Measurements from ENCODE around the gene SERHL2.
"Not testable (repeated sequence)": the region's sequence is repeated elsewhere in the genome, so short reads cannot be mapped to it uniquely, and the experiment has no call there.

Gene SERHL2

GRCh38 chr22:42602470-42602869, 48.7 kb downstream of the SERHL2 start:
- Histone ChIP-seq H3K4me1 (ENCODE audit: insufficient read depth, poor library complexity, severe bottlenecking) (no peaks in the 10 kb centered on the region), H3K4me3 (ENCODE audit: severe bottlenecking) (no peak overlapping the region), H3K9me3 (ENCODE audit: severe bottlenecking) (no peaks in the 10 kb centered on the region), H3K27ac (ENCODE audit: poor library complexity, severe bottlenecking) (no peak overlapping the region), H3K36me3 (ENCODE audit: low read depth) (peaks cover 71% of the 10 kb centered on the region), H3K27me3 (ENCODE audit: insufficient read depth, poor library complexity, severe bottlenecking) (no peaks in the 10 kb centered on the region)
- DNase-seq (ENCODE audit: low spot score) (no peak), ATAC-seq (ENCODE audit: low read depth) (no peak)
- TF ChIP-seq, protein P1, sequence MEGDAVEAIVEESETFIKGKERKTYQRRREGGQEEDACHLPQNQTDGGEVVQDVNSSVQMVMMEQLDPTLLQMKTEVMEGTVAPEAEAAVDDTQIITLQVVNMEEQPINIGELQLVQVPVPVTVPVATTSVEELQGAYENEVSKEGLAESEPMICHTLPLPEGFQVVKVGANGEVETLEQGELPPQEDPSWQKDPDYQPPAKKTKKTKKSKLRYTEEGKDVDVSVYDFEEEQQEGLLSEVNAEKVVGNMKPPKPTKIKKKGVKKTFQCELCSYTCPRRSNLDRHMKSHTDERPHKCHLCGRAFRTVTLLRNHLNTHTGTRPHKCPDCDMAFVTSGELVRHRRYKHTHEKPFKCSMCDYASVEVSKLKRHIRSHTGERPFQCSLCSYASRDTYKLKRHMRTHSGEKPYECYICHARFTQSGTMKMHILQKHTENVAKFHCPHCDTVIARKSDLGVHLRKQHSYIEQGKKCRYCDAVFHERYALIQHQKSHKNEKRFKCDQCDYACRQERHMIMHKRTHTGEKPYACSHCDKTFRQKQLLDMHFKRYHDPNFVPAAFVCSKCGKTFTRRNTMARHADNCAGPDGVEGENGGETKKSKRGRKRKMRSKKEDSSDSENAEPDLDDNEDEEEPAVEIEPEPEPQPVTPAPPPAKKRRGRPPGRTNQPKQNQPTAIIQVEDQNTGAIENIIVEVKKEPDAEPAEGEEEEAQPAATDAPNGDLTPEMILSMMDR (IDR thresholded peaks at IDR 0.05; ENCODE audit: poor library complexity, severe bottlenecking), result no peak

DNA sequence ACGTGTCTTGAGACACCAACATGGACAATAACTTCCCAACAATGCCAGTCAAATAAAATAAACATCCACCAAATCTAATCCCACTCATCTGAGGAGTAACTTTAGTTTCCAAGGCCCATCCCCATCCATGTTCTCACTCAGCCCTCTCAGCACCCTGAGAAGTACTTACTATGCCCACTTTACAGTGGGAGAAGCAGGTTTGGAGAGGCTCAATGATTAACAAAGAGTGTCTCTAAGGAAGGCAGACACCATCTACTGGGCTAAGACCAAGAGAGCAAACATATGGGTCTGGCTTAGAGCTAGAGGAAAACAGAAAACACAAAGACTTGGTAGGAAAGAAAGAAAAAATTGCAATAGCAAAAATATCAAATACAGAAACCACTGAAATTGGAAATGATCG, 49.7 kb downstream of the SERHL2 start:
- DNase-seq (ENCODE audit: low spot score) (no peak), ATAC-seq (ENCODE audit: low read depth) (no peak)
- no peaks in the 10 kb centered on the region for H3K9me3 ChIP-seq (ENCODE audit: severe bottlenecking)
- H3K4me1 ChIP-seq (ENCODE audit: insufficient read depth, poor library complexity, severe bottlenecking), result peaks cover under 1% of the 10 kb centered on the region
- peaks cover 72% of the 10 kb centered on the region for H3K36me3 ChIP-seq (ENCODE audit: low read depth)
- no peaks in the 10 kb centered on the region for H3K27me3 ChIP-seq (ENCODE audit: insufficient read depth, poor library complexity, severe bottlenecking)
- H3K4me3 ChIP-seq (ENCODE audit: severe bottlenecking), result no peak overlapping the region
- H3K27ac ChIP-seq (ENCODE audit: poor library complexity, severe bottlenecking), result no peak overlapping the region
- TF ChIP-seq, protein P1 (IDR thresholded peaks at IDR 0.05; ENCODE audit: poor library complexity, severe bottlenecking), result no peak

DNA sequence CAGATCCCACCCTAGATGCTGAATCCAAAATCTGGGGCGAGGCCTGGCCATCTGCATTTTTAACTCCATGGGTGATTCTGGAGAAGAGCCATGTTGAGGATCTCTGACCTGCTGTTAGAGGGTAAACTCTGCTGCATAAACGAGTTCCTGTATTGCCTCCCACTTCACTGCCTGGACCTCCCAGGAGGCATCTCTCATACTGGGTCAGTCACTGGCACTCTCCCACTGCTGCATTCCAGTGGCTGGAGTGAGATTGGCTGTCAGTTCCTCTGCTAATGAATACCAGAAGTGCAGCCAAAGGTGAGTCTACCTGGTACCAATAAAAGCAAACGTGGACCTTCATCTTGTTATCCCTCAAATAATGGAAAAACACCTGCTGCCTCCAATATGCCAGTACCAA, 50.6 kb downstream of the SERHL2 start:
- peaks cover 10% of the 10 kb centered on the region for H3K4me1 ChIP-seq (ENCODE audit: insufficient read depth, poor library complexity, severe bottlenecking)
- H3K4me3 ChIP-seq (ENCODE audit: severe bottlenecking), result no peak overlapping the region
- H3K27ac ChIP-seq (ENCODE audit: poor library complexity, severe bottlenecking), result no peak overlapping the region
- no peak for DNase-seq (ENCODE audit: low spot score)
- no peak for ATAC-seq (ENCODE audit: low read depth)
- H3K36me3 ChIP-seq (ENCODE audit: low read depth), result peaks cover 66% of the 10 kb centered on the region
- no peaks in the 10 kb centered on the region for H3K27me3 ChIP-seq (ENCODE audit: insufficient read depth, poor library complexity, severe bottlenecking)
- no peaks in the 10 kb centered on the region for H3K9me3 ChIP-seq (ENCODE audit: severe bottlenecking)
- TF ChIP-seq, protein P1 (IDR thresholded peaks at IDR 0.05; ENCODE audit: poor library complexity, severe bottlenecking), result no peak

DNA sequence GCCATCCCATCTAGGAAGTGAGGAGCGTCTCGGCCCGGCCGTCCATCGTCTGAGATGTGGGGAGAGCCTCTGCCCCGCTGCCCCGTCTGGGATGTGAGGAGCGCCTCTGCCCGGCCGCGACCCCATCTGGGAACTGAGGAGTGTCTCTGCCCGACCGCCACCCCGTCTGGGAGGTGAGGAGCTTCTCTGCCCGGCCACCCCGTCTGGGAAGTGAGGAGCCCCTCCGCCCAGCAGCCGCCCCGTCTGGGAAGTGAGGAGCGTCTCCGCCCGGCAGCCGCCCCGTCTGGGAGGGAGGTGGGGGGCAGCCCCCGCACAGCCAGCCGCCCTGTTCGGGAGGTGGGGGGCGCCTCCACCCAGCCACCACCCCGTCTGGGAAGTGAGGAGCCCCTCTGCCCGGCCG, 53.9 kb downstream of the SERHL2 start:
- not testable (repeated sequence) for H3K9me3 ChIP-seq (ENCODE audit: severe bottlenecking); ATAC-seq (ENCODE audit: low read depth)

GRCh38 chr22:42608136-42608822, 54.5 kb downstream of the SERHL2 start:
- ATAC-seq (ENCODE audit: low read depth), result no peak
- H3K9me3 ChIP-seq (ENCODE audit: severe bottlenecking), result no peaks in the 10 kb centered on the region
- peaks cover 19% of the 10 kb centered on the region for H3K4me1 ChIP-seq (ENCODE audit: insufficient read depth, poor library complexity, severe bottlenecking)
- no peaks in the 10 kb centered on the region for H3K27me3 ChIP-seq (ENCODE audit: insufficient read depth, poor library complexity, severe bottlenecking)
- TF ChIP-seq, protein P1 (IDR thresholded peaks at IDR 0.05; ENCODE audit: poor library complexity, severe bottlenecking), result no peak
- no peak for DNase-seq (ENCODE audit: low spot score)
- no peak overlapping the region for H3K4me3 ChIP-seq (ENCODE audit: severe bottlenecking)
- peak overlapping the region; percentile 51 for H3K27ac ChIP-seq (ENCODE audit: poor library complexity, severe bottlenecking)
- H3K36me3 ChIP-seq (ENCODE audit: low read depth), result peaks cover 64% of the 10 kb centered on the region

More for the DNA sequence above, 53.9 kb downstream of the SERHL2 start:
- H3K4me3 ChIP-seq (ENCODE audit: severe bottlenecking); H3K27me3 ChIP-seq (ENCODE audit: insufficient read depth, poor library complexity, severe bottlenecking); H3K27ac ChIP-seq (ENCODE audit: poor library complexity, severe bottlenecking); DNase-seq (ENCODE audit: low spot score): not testable (repeated sequence)
- Histone ChIP-seq H3K36me3 (ENCODE audit: low read depth) (peaks cover 66% of the 10 kb centered on the region), H3K4me1 (ENCODE audit: insufficient read depth, poor library complexity, severe bottlenecking) (peaks cover 14% of the 10 kb centered on the region)
